Inferior parietal cortex (tissue), 1 donor: ENCODE measurements around the gene LRRC52.
"Not testable (repeated sequence)": the region's sequence is repeated elsewhere in the genome, so short reads cannot be mapped to it uniquely, and the experiment has no call there.

Experiments
- DNase-seq: peaks from one replicate; pipeline ENCODE4 v3.0.0-alpha.2; 2016; ENCODE audit errors: extremely low spot score

LRRC52 gene

DNA sequence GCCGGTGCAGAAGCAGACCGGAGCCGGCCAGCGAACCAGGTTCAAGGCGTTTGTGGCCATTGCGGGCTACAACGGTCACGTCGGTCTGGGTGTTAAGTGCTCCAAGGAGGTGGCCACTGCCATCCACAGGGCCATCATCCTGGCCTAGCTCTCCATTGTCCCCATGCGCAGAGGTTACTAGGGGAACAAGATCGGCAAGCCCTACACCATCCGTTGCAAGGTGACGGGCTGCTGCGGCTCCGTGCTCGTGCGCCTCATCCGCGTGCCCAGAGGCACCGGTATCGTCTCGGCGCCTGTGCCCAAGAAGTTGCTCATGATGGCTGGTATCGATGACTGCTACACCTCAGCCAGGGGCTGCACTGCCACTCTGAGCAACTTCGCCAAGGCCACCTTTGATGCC lies 38.1 kb downstream of the LRRC52 start:
- no peak for DNase-seq

DNA sequence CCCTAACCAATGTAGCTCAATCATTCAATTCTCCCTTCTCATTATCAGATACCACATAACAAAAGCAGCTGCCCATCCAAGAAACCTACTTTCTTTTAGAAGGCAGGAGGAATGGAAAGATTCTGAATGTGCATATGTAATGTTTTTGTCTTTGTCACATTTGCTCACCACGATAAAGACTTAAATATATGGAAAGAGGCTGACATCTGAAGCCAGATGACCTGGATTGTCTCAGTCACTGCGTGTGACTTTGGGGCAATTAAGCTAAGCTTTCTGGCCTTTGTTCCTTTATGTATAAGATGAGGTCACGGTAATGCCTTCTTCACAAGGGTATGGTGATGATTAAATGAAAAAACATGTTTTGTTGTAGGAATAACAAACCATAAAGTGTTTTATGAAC lies 42.6 kb downstream of the LRRC52 start:
- DNase-seq = no peak

DNA sequence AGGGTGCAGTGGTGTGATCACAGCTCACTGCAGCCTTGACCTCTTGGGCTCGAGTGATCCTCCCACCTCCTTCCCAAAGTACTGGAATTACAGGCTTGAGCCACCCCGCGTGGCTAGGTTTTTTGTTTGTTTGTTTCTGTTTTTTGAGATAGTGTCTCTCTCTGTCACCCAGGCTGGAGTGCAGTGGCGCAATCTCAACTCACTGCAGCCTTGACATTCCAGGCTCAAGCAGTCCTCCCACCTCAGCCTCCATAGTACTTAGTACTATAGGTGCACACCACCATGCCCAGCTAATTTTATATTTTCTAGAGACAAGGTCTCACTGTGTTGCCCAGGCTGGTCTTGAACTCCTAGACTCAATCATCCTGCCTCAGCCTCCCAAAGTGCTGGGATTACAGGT lies 47.6 kb downstream of the LRRC52 start:
- DNase-seq = not testable (repeated sequence)

DNA sequence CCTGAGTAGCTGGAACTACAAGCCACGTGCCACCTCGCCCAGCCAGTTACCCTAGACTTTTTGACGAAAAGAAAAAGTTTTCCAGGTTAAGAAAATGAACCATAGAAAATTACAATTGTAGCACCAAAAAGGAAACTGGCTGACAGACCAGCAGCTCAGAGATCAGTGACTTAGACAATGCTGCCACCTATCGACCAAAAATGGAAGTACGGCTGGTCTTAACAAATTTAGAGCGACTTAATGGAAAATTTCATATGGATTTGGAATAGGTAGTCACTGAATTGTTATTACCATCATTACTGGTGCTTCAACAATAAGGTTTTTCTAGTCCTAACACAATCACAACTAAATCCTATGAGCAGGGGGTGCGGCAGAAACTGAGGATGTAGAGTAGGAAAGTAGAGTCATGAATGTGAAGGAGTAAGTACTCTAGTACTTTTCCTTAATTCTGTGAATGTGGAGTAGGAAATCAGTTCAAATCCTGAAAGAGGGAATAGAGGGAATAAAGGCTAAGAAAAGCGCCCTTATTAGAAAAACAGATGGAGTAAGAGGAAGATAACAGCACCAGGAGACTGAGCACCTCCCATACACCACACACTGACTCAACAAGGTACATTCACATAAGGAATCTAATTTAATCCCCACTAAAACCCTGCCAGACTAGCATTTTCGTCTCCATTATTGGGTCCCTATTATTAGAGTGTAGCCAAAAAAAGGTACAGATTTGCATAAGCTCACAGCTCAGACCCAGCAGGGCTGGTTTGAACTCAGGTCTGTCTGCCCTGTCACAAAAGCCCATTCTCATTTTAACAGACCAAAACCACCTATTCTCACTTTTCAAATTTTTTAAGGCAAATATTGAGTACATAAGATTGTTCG lies 49.4 kb downstream of the LRRC52 start:
- peak; percentile 96 for DNase-seq

DNA sequence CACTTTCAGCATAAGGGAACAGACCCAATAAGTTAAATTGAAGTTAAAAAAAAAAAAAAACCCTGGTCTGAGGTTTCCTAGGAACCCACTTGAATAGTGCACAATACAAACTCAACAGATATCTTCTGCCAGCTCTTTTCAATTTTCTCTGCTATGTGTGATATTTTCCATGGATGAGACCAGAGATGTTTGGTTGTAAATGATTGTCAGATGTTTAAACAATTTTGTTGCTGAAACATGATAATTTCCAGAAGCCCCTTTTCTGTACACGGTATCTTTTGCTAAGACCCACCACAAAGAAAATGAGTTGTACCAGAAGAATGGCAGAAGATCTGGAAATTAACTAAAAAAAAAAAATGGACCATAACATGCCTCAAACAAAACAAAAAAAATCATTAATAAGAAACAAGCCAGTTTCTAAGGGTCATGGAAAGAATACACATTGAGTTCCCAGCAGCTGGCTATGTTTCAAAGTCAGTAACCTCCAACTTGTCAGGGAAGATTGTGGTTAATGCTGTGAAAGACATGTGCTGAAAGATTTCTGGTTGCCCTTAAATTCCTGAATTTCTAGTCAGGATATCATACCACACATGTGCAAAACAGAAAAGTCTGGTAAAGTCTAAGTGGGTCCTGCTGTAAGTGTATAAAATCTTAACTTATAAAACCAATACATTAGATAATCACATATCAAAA lies 51.6 kb downstream of the LRRC52 start:
- DNase-seq = no peak

DNA sequence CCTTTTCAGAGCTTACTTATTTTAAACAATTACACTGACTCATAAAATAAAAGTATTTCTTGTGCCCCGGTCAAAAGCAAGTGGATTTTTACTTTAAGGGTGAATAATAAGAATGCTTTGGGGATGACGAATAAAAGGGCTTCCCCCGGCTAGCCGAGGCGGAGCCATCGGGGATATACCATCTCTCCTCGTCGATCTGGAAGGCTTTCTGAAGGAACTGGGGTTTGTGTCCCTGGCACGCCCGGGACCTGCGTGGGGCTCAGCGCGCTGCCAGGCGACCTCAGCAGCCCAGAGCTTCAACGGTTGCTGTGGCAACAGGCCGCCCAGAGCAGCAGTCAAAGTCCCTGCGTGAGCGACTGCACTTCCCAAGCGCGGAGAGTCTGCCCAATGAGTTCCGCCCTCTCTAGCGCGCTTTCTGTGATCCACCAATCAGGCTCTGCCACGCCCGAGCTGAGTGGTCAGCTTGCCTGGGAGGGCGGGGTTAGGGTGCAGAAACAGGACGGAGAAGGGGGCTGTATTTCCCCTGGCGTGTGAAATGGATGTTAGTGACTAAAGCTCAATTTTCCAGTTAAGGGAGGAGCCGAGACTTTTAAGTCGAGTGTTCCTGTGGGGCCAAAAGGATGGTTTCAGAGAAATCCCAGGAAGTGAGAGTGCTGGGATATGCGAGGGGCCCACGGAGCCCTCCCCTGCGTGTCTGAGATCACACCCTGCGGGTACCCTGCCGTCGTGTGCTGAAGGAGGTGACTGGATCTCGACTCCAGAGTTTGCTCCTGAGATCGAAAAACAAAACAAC lies 54.3 kb downstream of the LRRC52 start:
- DNase-seq = peak; percentile 96

DNA sequence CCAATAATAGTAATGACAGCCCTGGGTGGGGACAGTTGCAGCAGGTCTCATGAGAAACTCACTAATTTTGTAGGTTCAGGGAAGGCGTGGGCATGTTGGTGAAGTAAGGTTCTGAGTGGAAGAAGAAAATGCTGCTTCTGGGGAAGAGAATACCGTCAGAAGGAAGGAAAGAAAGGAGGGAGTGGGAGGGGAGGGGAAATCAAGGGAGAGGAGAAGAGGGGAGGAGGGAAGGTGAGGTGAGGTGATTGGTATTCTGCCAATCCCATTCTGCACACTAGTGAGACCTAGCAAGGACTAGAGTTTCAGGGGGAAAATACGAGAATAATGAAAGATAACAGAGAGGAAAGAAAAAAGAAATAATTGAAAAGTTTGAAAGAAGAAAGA lies 54.9 kb downstream of the LRRC52 start:
- DNase-seq = no peak

DNA sequence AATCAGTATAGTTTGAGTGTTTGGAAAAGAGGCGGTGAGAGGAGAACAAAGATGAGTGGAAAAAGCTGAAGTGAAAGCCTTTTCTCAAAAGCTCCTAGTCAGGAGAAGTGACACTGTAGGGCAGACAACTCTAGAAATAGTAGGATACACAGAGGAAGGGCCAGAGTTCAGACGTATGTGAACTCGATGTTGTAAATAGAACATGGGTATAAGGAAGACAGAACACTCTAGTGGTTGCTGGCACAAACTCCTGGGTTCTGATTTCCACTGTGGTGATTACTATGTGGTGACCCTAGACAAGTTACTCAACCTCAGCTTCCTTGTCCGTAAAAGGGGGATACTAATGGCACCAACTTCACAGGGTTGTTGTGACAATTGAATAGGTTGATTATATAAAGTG lies 57.0 kb downstream of the LRRC52 start:
- no peak for DNase-seq

DNA sequence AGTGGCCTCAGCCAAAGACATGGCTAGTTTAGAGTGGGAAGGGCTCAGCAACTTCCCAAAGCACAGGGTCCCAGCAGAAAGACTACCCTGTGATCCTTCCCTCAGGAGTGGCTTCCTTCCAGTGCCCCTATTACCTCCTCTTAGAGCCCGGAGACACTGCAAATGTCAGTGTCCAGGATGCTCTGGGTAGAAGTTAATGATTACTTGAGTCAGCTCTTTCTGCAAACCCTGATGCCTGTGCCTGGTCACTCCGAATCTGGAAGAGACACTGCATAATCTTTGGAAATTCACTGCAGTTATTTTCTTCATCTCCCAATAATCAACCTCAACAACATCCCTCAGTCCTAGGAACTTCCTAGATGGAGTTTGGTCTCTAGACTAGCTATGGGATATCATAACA lies 60.0 kb downstream of the LRRC52 start:
- DNase-seq = no peak

DNA sequence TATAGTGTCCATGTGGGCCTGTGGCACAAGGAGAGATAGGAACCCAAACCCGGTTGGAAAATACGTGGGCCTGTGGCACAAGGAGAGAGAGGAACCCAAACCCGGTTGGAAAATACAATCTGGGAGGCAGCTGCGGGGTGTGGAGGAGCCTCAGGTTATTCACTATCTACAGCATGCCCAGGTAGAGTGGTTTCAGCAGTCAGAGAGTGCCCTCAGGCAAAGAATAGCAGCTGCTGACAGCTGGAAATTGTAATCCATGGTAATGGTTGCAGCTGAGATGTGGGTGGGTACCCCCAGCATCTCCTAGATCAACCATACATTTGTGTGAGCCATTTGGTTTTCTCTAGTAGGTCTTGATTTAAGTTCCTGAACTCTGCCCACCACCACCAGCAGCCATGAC lies 61.4 kb downstream of the LRRC52 start:
- DNase-seq = no peak

DNA sequence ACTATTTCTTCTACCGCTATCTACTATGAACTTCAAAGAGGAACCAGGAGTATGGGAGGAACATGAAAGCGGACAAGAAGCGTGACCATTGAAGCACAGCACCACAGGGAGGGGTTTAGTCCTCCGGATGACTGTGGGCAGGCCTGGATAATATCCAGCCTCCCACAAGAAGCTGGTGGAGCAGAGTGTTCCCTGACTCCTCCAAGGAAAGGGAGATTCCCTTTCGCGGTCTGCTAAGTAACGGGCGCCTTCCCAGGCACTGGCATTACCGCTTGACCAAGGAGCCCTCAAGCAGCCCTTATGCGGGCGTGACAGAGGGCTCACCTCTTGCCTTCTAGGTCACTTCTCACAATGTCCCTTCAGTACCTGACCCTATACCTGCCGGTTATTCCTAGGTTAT lies 62.9 kb downstream of the LRRC52 start:
- DNase-seq = not testable (repeated sequence)

DNA sequence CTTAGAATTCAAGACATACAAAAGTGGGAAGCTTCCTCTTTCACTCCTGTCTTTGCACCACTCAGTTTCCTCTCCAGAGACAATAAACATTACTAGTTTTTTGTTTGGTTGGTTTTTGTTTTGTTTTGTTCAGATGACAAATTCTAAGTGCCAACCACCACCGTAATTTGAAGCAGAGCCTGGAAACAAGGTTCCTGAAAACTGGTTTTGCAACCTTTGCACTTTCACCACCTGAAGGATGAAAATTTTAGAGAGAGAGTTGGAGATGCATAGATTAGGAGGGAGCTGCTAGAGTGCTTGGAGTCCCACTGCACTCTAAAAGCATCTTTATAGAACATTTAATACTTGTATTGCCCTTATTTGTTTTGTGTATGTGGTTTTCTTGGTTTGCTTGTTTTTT lies 67.1 kb downstream of the LRRC52 start:
- no peak for DNase-seq

DNA sequence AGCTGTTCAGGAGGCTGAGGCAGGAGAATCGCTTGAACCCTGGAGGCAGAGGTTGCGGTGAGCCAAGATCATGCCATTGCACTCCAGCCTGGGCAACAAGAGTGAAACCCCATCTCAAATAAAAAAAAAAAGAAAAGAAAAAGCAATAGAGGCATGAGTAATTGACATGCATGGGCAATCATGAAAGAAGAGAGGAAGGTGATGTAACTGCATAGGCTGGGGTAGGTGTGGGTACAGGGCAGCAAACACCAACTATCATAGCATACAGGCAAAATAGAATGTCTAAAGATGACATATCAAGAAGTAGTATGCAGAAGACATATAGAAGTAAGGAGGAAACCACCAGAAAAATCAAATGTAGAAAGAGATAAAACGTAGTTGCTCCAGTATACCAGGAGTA lies 68.3 kb downstream of the LRRC52 start:
- no peak for DNase-seq
